ENCODE data around the gene GPR89B.
"Not testable (repeated sequence)": the region's sequence is repeated elsewhere in the genome, so short reads cannot be mapped to it uniquely, and the experiment has no call there.

The GPR89B gene

GRCh38 chr1:147942563-147942962 is 14.3 kb downstream of the GPR89B start:
- not testable (repeated sequence) for DNase-seq

DNA sequence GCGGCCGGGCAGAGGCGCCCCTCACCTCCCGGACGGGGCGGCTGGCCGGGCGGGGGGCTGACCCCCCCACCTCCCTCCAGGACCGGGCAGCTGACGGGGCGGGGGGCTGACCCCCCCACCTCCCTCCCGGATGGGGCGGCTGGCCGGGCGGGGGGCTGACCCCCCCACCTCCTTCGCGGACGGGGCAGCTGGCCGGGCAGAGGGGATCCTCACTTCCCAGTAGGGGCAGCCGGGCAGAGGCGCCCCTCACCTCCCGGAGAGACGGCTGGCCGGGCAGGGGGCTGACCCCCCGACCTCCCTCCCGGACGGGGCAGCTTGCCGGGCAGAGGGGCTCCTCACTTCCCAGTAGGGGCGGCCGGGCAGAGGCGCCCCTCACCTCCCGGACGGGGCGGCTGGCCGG is 21.3 kb downstream of the GPR89B start:
- DNase-seq: not testable (repeated sequence)

DNA sequence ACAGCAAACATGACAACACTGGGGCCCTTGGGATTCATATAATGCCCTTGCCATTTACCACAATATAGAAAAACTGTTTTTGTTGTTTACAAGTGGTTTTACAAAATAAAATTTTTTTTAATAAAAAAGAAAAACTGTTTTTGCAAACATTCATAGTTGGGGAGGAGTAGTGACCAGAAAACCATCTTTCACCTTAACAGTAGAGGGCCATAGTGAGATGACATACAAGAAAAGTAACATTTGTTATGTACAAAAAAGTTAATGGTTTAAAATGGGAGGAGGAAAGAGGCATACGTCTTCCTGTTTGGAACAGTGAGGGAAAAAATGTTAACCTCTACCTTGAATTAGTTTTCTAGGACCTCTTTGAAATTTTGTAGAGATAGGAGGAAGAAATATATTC is 30.7 kb downstream of the GPR89B start:
- not testable (repeated sequence) for DNase-seq

- not testable (repeated sequence) for DNase-seq
Observed at GRCh38 chr1:147959680-147960079, 31.5 kb downstream of the GPR89B start.

- DNase-seq: not testable (repeated sequence)
Observed at GRCh38 chr1:147964575-147964974, 36.4 kb downstream of the GPR89B start.

DNA sequence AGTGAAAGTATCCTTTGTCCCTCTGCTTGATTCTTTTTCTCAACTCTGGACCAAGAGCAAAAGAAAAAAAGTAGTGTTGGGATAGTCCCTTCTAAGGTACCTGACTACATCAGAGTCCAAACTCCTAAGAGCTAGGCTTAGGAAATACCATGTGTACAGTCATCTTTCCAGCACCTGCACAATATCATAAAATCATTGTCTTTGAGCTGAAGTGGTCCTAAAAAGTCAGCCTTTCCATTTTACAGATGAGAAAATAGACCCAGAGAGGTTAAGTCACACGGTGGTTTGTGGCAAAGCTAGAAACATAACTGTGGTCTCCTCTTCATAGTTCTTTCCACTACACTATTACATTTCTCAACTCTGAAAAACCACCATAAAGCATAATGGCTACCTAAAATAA is 38.4 kb downstream of the GPR89B start:
- DNase-seq: not testable (repeated sequence)

- DNase-seq: not testable (repeated sequence)
Observed at GRCh38 chr1:147978896-147979651, 50.9 kb downstream of the GPR89B start.

DNA sequence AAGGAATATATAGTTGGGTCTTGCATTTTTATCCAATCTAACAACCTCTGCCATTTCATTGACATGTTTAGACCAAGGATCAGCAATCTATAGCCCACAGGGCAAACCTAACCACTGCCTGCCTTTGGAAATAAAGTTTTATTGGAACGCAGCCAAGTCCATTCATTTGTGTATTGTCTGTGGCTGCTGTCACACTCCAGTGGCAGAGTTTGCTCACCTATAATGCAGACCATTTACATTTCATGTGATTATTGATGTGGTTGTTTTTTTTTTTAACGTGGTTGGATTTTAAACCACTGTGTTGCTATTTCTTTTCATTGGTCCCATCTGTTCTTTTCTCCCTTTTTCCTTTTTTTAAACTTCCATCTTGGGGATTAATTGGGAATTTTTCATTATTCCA is 57.2 kb downstream of the GPR89B start:
- not testable (repeated sequence) for DNase-seq

- DNase-seq: not testable (repeated sequence)
Observed at GRCh38 chr1:147987893-147988292, 59.7 kb downstream of the GPR89B start.

- DNase-seq: not testable (repeated sequence)
Observed at GRCh38 chr1:147992916-147993315, 64.7 kb downstream of the GPR89B start.

DNA sequence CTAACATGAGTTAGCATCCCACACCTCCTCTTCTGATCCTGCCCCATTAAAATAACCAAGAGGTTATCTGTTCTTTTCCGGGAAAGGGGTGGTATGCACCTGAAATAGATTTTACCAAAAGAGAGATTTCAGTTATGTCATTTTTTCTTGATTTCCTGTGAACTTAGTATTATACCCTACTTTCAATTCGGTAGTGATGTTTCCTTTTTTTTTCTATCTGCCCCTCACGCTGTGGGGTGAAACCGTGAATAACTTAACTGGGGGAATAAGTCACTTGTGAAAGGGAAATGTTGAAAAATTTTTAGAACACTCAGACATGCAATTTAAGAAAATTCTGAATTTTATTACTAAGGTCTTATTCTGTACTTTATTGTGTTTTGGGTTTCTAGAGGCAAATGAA is 65.2 kb downstream of the GPR89B start:
- DNase-seq: not testable (repeated sequence)

DNA sequence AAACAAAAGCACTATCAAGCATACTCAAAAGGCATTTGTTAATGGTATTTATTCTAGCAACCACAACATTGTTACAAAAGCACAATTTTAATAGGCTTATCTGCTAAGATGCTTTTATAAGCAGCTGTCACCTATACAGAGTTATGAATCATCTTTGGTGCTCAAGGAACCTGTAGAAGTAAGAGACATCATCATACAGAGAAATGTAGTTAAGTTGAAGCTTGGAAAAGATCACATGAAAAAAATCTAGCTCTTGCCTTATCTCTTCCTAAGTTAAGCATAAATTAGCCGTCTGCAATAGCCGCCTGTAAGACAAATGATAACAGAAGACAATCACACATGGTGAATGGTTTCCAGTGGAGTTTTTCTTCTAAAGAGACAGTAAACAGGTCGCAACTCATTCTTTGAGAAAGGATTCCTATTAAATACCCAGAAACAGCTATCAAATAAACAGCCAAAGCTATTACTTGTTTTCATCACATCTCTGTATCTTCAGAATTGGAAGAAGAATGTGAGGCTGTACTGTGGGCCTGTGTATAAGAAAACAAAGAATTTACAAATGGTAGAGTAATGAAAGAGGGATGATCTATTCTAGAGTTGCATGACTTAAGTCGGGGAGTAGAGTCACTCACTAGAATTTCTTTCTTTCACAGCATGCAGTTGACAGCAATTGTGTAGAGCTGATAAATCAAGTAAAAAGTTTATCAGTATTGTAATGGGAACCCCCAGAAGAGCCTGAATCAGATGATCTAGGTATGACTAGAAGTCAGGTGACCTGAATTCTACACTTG is 65.8 kb downstream of the GPR89B start:
- not testable (repeated sequence) for DNase-seq

GRCh38 chr1:147996088-147996487 is 67.9 kb downstream of the GPR89B start:
- DNase-seq: not testable (repeated sequence)

GRCh38 chr1:148007724-148008123 is 79.5 kb downstream of the GPR89B start:
- not testable (repeated sequence) for DNase-seq

- DNase-seq: no peak
Observed at GRCh38 chr1:148010527-148010926, 82.3 kb downstream of the GPR89B start.

GRCh38 chr1:148013177-148014144 is 85.2 kb downstream of the GPR89B start:
- not testable (repeated sequence) for DNase-seq

DNA sequence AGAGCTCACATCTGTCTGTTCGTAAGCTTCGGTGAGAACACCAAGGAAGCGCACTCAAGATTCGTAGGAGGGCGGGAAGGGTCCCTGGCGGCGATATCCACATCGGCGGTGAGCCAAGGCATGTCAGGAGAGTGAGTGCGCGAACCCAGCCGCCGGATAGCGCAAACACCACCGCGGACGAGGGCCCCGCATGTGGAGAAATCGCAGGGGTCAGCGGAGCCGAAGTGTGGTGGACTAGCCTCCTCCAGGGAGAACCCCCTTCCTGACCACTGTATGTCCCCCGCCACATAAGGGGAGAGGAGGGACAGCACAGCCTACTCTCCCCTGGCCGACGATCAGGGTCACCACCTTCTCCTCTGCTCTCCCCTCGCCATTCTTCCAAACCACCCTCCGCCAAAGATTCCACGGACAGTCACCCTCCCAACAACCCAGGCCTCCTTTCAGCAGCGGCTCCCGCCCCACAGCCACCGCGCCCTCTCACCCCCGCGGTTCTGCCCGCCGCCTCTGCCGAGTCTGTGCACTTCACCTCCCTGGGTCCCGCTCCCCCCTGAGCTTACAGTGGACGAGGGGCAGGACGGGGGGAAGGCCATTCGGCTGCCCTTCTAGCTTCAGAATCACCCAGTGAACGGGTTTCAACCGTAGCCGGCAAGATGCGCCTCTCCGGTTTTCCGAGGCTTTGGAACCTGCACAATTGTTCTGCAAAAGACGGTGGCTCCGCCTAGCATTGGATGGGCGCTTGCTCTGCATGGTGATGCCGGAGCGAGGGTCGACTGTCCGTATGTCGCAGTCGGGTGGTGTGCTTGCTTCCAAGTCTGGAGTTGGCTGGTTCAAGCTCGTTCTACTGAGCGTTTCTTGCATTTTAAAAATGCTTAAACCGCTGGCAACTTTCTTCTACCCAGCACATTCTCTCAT is 86.3 kb downstream of the GPR89B start:
- not testable (repeated sequence) for DNase-seq

- not testable (repeated sequence) for DNase-seq
Observed at GRCh38 chr1:148024918-148025317, 96.7 kb downstream of the GPR89B start.

GRCh38 chr1:148027004-148027403 is 98.8 kb downstream of the GPR89B start:
- not testable (repeated sequence) for DNase-seq

DNA sequence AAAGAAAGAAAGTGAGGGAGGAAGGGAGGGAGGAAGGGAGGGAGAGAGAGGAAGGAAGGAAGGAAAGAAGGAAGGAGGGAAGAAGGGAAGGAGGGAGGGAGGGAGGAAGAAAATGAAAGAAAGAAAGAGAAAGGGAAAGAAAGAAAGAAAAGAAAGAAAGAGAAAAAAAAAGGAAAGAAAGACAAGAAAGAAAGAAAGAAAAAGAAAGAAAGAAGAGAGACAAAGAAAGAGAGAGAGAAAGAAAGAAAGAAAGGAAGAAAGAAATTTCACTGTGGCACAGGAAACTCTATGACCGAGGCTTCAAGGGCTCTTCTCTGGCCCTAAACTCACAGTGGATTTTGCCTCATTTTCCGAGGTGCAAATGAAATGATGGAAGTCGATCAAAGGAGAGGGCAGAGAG is 104.0 kb downstream of the GPR89B start:
- not testable (repeated sequence) for DNase-seq

GRCh38 chr1:148032690-148033089 is 104.5 kb downstream of the GPR89B start:
- not testable (repeated sequence) for DNase-seq

DNA sequence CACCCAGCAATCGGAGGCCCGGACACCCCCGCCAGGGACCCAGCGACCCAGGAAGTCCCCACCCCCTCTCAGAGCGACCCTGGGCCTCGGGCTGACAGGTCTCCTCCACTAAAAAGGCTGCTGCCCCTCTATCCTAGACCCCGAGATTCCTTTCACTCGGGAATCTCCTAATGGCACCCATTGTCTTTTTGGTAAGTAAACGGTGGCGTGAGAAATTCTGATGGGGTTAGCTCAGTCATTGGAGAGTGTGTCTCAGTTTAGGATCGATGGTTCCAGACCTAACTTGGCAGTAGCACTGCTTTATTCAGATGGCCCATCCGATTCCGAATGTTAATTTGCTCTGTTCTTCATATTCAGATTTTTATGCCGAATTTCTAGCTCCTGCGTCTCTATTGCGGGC is 104.9 kb downstream of the GPR89B start:
- not testable (repeated sequence) for DNase-seq
